A549 (cell line): ENCODE data around the gene MYH7B. TPM values are rescaled to one million over a fixed set of nuclear protein-coding genes. Genes with fewer than 3 reads are reported as not detected.

ENCODE experiments used
- ATAC-seq, 2 experiments: fragments of 200-7000 bp in 1 of 2; fragments of >200 bp in 1 of 2; cut with Nextera tagmentation in 1 of 2; cut with Tn5 transposase in 1 of 2; 3 replicates each; pipeline versions ENCODE4 v1.8.0 to v1.9.1; 2018 to 2020; ENCODE audit warnings: mild to moderate bottlenecking in 1 of 2, moderate library complexity in 1 of 2
- CTCF ChIA-PET: fragments of 300-600 bp; sonication (Branson Sonifier 250); formaldehyde crosslinking; extraction: SDS; loops from one replicate; lab custom pipeline; 2021; ENCODE audit warnings: antibody characterized with exemption, inconsistent platforms; lab: Yijun Ruan, JAX
- POLR2A ChIA-PET: fragments of 350-600 bp; formaldehyde crosslinking; extraction: SDS; loops from one replicate; lab custom pipeline; 2021; ENCODE audit warnings: antibody characterized with exemption, inconsistent platforms; lab: Yijun Ruan, JAX
- DNase-seq, 2 experiments: peaks; one replicate each; pipeline versions ENCODE4 v3.0.0 to v3.0.0-alpha.2; 2011 to 2016; ENCODE audit warnings: low read depth in 1 of 2, low spot score in 1 of 2
- FAIRE-seq: peaks from 2 replicates; lab custom pipeline; 2011; peaks lifted over from hg19 to GRCh38; lab: Jason Lieb, UNC
- H3K27ac ChIP-seq, 2 experiments: fragments of >200 bp; sonication (Bioruptor Twin); formaldehyde crosslinking; 3 replicates each; pipeline ENCODE4 v1.5.1; 2016 to 2017
- H3K4me1 ChIP-seq: fragments of >200 bp; sonication (Bioruptor Twin); formaldehyde crosslinking; 3 replicates; pipeline ENCODE4 v1.6.1; 2016
- H3K4me2 ChIP-seq: fragments of >200 bp; sonication (Bioruptor Twin); formaldehyde crosslinking; 3 replicates; pipeline ENCODE4 v1.6.1; 2016
- H3K4me3 ChIP-seq: fragments of >200 bp; sonication (Bioruptor Twin); formaldehyde crosslinking; 3 replicates; pipeline ENCODE4 v1.5.1; 2016
- H3K9me3 ChIP-seq: fragments of >200 bp; sonication (Bioruptor Twin); formaldehyde crosslinking; 3 replicates; pipeline ENCODE4 v1.6.1; 2016
- ATOH8 ChIP-seq: fragments of 250-450 bp; sonication (Bioruptor Pico); IDR thresholded peaks from 2 replicates; pipeline ENCODE4 v1.5.0; 2020; ENCODE audit warnings: low read depth, mild to moderate bottlenecking, moderate library complexity
- CEBPB ChIP-seq, 2 experiments: fragments of >200 bp in 1 of 2; sonication (Bioruptor Twin) in 1 of 2; formaldehyde crosslinking in 1 of 2; IDR thresholded peaks; 2 replicates each; pipeline ENCODE4 v1.6.1; 2012 to 2016
- CTCF ChIP-seq: fragments of >200 bp; sonication (Bioruptor Twin); formaldehyde crosslinking; IDR thresholded peaks from 3 replicates; pipeline ENCODE4 v1.5.1; 2016
- EHF ChIP-seq: fragments of 250-450 bp; sonication (Bioruptor Pico); IDR thresholded peaks from 2 replicates; pipeline ENCODE4 v1.5.0; 2020; ENCODE audit warnings: mild to moderate bottlenecking
- EHMT2 ChIP-seq: fragments of 200-600 bp; sonication (generic); IDR thresholded peaks from 2 replicates; pipeline ENCODE4 v1.6.1; 2016; ENCODE audit warnings: antibody characterized with exemption, low read depth, mild to moderate bottlenecking, moderate library complexity
- FOSB ChIP-seq: fragments of 250-450 bp; sonication (Bioruptor Pico); IDR thresholded peaks from 2 replicates; pipeline ENCODE4 v1.5.0; 2020; ENCODE audit warnings: mild to moderate bottlenecking, moderate library complexity
- FOSL2 ChIP-seq, 2 experiments: fragments of 450-650 bp in 1 of 2; fragments of >200 bp in 1 of 2; sonication (Bioruptor Twin) in 1 of 2; formaldehyde crosslinking; IDR thresholded peaks; 2 replicates each; pipeline versions ENCODE4 v1.5.0 to v1.6.1; 2016 to 2020; ENCODE audit warnings: mild to moderate bottlenecking in 1 of 2, moderate library complexity in 1 of 2
- HDAC2 ChIP-seq: fragments of 200-600 bp; sonication (generic); IDR thresholded peaks from 2 replicates; pipeline ENCODE4 v1.6.1; 2016
- KDM1A ChIP-seq: fragments of 200-600 bp; sonication (generic); IDR thresholded peaks from 2 replicates; pipeline ENCODE4 v1.6.1; 2016; ENCODE audit warnings: low read depth, mild to moderate bottlenecking
- MAX ChIP-seq: IDR thresholded peaks from 2 replicates; pipeline ENCODE4 v1.6.1; 2012
- PBX3 ChIP-seq: IDR thresholded peaks from 2 replicates; pipeline ENCODE4 v1.6.1; 2012
- REST ChIP-seq: fragments of 200-600 bp; sonication (generic); IDR thresholded peaks from 2 replicates; pipeline ENCODE4 v1.6.1; 2016; ENCODE audit warnings: antibody characterized with exemption, mild to moderate bottlenecking, moderate library complexity
- RNF2 ChIP-seq: fragments of 200-600 bp; sonication (generic); IDR thresholded peaks from 2 replicates; pipeline ENCODE4 v1.6.1; 2016; ENCODE audit warnings: low read depth, mild to moderate bottlenecking, antibody characterized with exemption, moderate library complexity, borderline replicate concordance
- SMC3 ChIP-seq: fragments of >200 bp; sonication (Bioruptor Twin); formaldehyde crosslinking; IDR thresholded peaks from 3 replicates; pipeline ENCODE4 v1.6.1; 2018; ENCODE audit warnings: inconsistent platforms
- TFCP2L1 ChIP-seq: fragments of 250-450 bp; sonication (Bioruptor Pico); IDR thresholded peaks from 2 replicates; pipeline ENCODE4 v1.5.0; 2021; ENCODE audit warnings: mild to moderate bottlenecking
- TP53 ChIP-seq: fragments of 250-450 bp; sonication (Bioruptor Pico); IDR thresholded peaks from 2 replicates; pipeline ENCODE4 v1.5.0; 2021; ENCODE audit warnings: mild to moderate bottlenecking, moderate library complexity
- WGBS: methylation state at CpG from one replicate; pipeline ENCODE4 v1.1.6; 2017; ENCODE audit errors: missing lambda C conversion rate; 5-methylcytosine and 5-hydroxymethylcytosine counted together
- polyA plus RNA-seq, 4 experiments: library from polyadenylated mRNA; depleted of rRNA in 3 of 4; stranded (reverse); fragments of >200 nt; fragmentation: RNase III in 1 of 4; extraction: RNeasy Plus Mini Kit Qiagen cat#74134 plus additional on column Dnase treatment in 1 of 4; gene quantifications; 2 replicates in 3 of 4; 3 replicates in 1 of 4; pipeline ENCODE4 v1.2.3, GENCODE V29; 2011 to 2017

The MYH7B gene
- polyA plus RNA-seq, 2 of the 4 experiments (the other 2 are of a cell fraction) = 0.03 to 0.23 TPM

- no peak for TF ChIP-seq KDM1A
- TF ChIP-seq TP53 = no peak
- TF ChIP-seq EHF (CRISPR knock-in tag) = no peak
- TF ChIP-seq MAX = no peak
- TF ChIP-seq CTCF = no peak
- TF ChIP-seq HDAC2 = no peak
- TF ChIP-seq FOSL2 (IDR thresholded peaks at IDR 0.05) = no peak
- TF ChIP-seq FOSL2 (CRISPR knock-in tag; IDR thresholded peaks at IDR 0.05) = no peak
- no peak for TF ChIP-seq RNF2
- FAIRE-seq (no peak), ATAC-seq (no peak), DNase-seq (no peak)
- WGBS = 95% methylated on average over 5 of the region's 5 CpGs
- ChIA-PET POLR2A (no interaction called here), CTCF (interaction anchor here (1.3 to 13.1 kb wide), 2 partner anchors 11 to 79 kb away, joined by 3 to 207 read pairs; partner anchors contain the start of genes ACSS2 and GGT7)
- Histone ChIP-seq H3K4me3 (no peak overlapping the region), H3K4me2 (no peak overlapping the region), H3K9me3 (no peaks in the 10 kb centered on the region), H3K4me1 (peaks cover 11% of the 10 kb centered on the region), H3K27ac (no peak overlapping the region)
Observed at GRCh38 chr20:34952671-34953070, 3.0 kb upstream of the MYH7B start.

GRCh38 chr20:34953960-34954359 lies 1.7 kb upstream of the MYH7B start:
- FAIRE-seq = no peak

More at GRCh38 chr20:34953960-34954359, 1.7 kb upstream of the MYH7B start:
- H3K27ac ChIP-seq = no peak overlapping the region
- WGBS = 95% methylated on average over 7 of the region's 7 CpGs
- ATAC-seq = no peak
- peaks cover 11% of the 10 kb centered on the region for H3K4me1 ChIP-seq
- no peak overlapping the region for H3K4me2 ChIP-seq
- no peak overlapping the region for H3K4me3 ChIP-seq
- no peak for DNase-seq
- TF ChIP-seq ATOH8 (CRISPR knock-in tag) = no peak
- no peak for TF ChIP-seq REST
- no peak for TF ChIP-seq TFCP2L1 (CRISPR knock-in tag)
- TF ChIP-seq FOSB (CRISPR knock-in tag) = no peak
- no peak for TF ChIP-seq SMC3
- TF ChIP-seq EHMT2 = no peak
- no peak for TF ChIP-seq PBX3
- no peak for TF ChIP-seq EHF (CRISPR knock-in tag)
- no peak for TF ChIP-seq CEBPB (IDR thresholded peaks at IDR 0.05)
- POLR2A ChIA-PET = interaction anchor here (0.6 kb wide), 1 partner anchor 968 kb away, joined by 3 read pairs; no protein-coding TSS in a partner anchor
- CTCF ChIA-PET = interaction anchor here (13.1 kb wide), 1 partner anchor 80 kb away, joined by 207 read pairs; the partner anchor contains the start of genes ACSS2 and GGT7
- H3K9me3 ChIP-seq = no peaks in the 10 kb centered on the region
